Mesenchymal stem cell (in vitro differentiated cells and primary cell): ENCODE measurements around the gene ZDHHC14.

Experiments
- DNase-seq: peaks from one replicate; pipeline ENCODE4 v3.0.0-alpha.2; 2013
- H2AFZ ChIP-seq: one replicate; pipeline ENCODE4 v1.6.1; 2013; ENCODE audit warnings: low read depth, mild to moderate bottlenecking, control low read depth, inconsistent platforms, low read length, moderate library complexity
- H2AK5ac ChIP-seq: 2 replicates; pipeline ENCODE4 v1.6.1; 2013; ENCODE audit warnings: low read length, moderate library complexity, mild to moderate bottlenecking, inconsistent platforms; ENCODE audit not compliant: severe bottlenecking
- H2BK120ac ChIP-seq: one replicate; pipeline ENCODE4 v1.6.1; 2013; ENCODE audit warnings: low read depth, mild to moderate bottlenecking, inconsistent platforms, low read length, moderate library complexity
- H2BK12ac ChIP-seq, 2 experiments: one replicate each; pipeline ENCODE4 v1.6.1; 2013; ENCODE audit warnings: inconsistent platforms in 2 of 2, low read length in 2 of 2, mild to moderate bottlenecking in 2 of 2, moderate library complexity in 2 of 2, control low read depth in 1 of 2
- H2BK15ac ChIP-seq: one replicate; pipeline ENCODE4 v1.6.1; 2013; ENCODE audit warnings: mild to moderate bottlenecking, low read depth, inconsistent platforms; ENCODE audit not compliant: poor library complexity, severe bottlenecking
- H2BK5ac ChIP-seq: 2 replicates; pipeline ENCODE4 v1.6.1; 2013; ENCODE audit warnings: low read depth, mild to moderate bottlenecking, low read length, control low read depth, inconsistent platforms; ENCODE audit not compliant: poor library complexity, severe bottlenecking
- H3K14ac ChIP-seq, 2 experiments: one replicate each; pipeline ENCODE4 v1.6.1; 2013; ENCODE audit warnings: inconsistent platforms in 2 of 2, low read length in 2 of 2, control low read depth in 1 of 2, mild to moderate bottlenecking in 1 of 2, moderate library complexity in 1 of 2
- H3K18ac ChIP-seq, 2 experiments: one replicate each; pipeline ENCODE4 v1.6.1; 2013; ENCODE audit warnings: inconsistent platforms in 2 of 2, low read length in 2 of 2, control low read depth in 1 of 2, low read depth in 1 of 2, mild to moderate bottlenecking in 1 of 2
- H3K23ac ChIP-seq, 2 experiments: one replicate each; pipeline ENCODE4 v1.6.1; 2013; ENCODE audit warnings: inconsistent platforms in 2 of 2, low read length in 2 of 2, mild to moderate bottlenecking in 2 of 2, moderate library complexity in 2 of 2, control low read depth in 1 of 2
- H3K27ac ChIP-seq: 2 replicates; pipeline ENCODE4 v1.5.1; 2013; ENCODE audit warnings: mild to moderate bottlenecking, moderate library complexity, low read length, control low read depth, inconsistent platforms; ENCODE audit not compliant: poor library complexity, severe bottlenecking
- H3K27me3 ChIP-seq, 2 experiments: 2 replicates each; pipeline versions ENCODE4 v1.6.1 to v1.7.0; 2013; ENCODE audit warnings: low read length in 2 of 2, mild to moderate bottlenecking in 2 of 2, moderate library complexity in 2 of 2, control low read depth in 1 of 2, inconsistent platforms in 1 of 2; ENCODE audit not compliant: control insufficient read depth in 1 of 2, insufficient read depth in 1 of 2
- H3K36me3 ChIP-seq, 2 experiments: 2 replicates each; pipeline versions ENCODE4 v1.6.1 to v1.7.0; 2013; ENCODE audit warnings: low read length in 2 of 2, control low read depth in 1 of 2, inconsistent platforms in 1 of 2, low read depth in 1 of 2, mild to moderate bottlenecking in 1 of 2; ENCODE audit not compliant: insufficient read depth in 2 of 2, control insufficient read depth in 1 of 2
- H3K4ac ChIP-seq, 2 experiments: one replicate each; pipeline ENCODE4 v1.6.1; 2013; ENCODE audit warnings: inconsistent platforms in 2 of 2, low read length in 2 of 2, mild to moderate bottlenecking in 2 of 2, moderate library complexity in 2 of 2, control low read depth in 1 of 2, low read depth in 1 of 2
- H3K4me1 ChIP-seq: 2 replicates; pipeline ENCODE4 v1.6.1; 2013; ENCODE audit warnings: low read depth, low read length, control low read depth; ENCODE audit not compliant: control insufficient read depth, insufficient read depth
- H3K4me2 ChIP-seq: 2 replicates; pipeline ENCODE4 v1.6.1; 2013; ENCODE audit warnings: low read length, mild to moderate bottlenecking, inconsistent platforms; ENCODE audit not compliant: poor library complexity, severe bottlenecking
- H3K4me3 ChIP-seq, 2 experiments: 2 replicates each; pipeline versions ENCODE4 v1.5.1 to v1.7.0; 2013; ENCODE audit warnings: low read length in 2 of 2, mild to moderate bottlenecking in 2 of 2, control low read depth in 1 of 2, low read depth in 1 of 2; ENCODE audit not compliant: insufficient read depth in 1 of 2
- H3K79me1 ChIP-seq: replicated peaks from 2 replicates; pipeline ENCODE4 v1.6.1; 2013; ENCODE audit warnings: mild to moderate bottlenecking, control low read depth, low read length, inconsistent platforms; ENCODE audit not compliant: poor library complexity, severe bottlenecking
- H3K9ac ChIP-seq: 2 replicates; pipeline ENCODE4 v1.7.0; 2013; ENCODE audit warnings: mild to moderate bottlenecking, low read length, moderate library complexity
- H3K9me3 ChIP-seq: 2 replicates; pipeline ENCODE4 v1.7.0; 2013; ENCODE audit warnings: mild to moderate bottlenecking, low read length; ENCODE audit not compliant: control insufficient read depth
- H4K8ac ChIP-seq: one replicate; pipeline ENCODE4 v1.6.1; 2013; ENCODE audit warnings: inconsistent platforms, mild to moderate bottlenecking, low read length, moderate library complexity
- H4K91ac ChIP-seq: one replicate; pipeline ENCODE4 v1.6.1; 2013; ENCODE audit warnings: mild to moderate bottlenecking, low read length, inconsistent platforms
- WGBS: methylation state at CpG from one replicate; pipeline ENCODE4 v1.1.7; 2013; ENCODE audit warnings: mixed read lengths; 5-methylcytosine and 5-hydroxymethylcytosine counted together

The ZDHHC14 gene

DNA sequence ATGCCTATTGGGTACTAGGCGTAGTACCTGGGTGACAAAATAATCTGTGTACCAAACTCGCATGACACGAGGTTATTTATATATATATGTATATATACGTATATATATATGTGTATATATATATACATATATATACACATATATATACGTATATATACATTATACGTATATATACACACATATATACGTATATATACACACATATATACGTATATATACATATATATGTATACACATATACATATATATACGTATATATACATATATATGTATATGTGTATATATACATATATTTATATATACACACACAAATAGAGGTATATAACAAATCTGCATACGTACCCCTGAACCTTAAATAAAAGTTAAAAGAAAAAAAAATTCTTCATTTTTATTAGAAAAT is 103.2 kb downstream of the ZDHHC14 start:
- H2BK15ac ChIP-seq, result no peak overlapping the region
- no peak overlapping the region for H3K14ac ChIP-seq

DNA sequence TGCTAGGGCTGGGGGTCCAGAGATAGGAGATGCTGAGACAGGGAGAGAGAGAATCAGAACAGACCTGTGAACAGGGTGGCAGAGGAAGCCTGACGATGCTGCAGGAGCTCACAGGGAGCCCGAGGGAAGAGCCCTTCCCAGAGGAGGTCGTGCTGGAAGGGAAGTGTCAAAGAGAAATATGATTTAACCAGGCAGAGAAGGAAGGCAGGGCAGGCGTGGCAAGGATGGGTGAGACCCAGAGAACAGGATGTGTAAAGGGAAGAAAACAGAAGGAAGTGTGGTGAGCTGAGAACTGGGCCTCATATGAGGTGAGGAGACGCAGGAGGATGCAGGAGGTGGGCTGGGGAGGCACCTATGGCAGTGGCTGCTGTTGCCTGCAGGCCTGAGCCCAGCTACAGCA is 105.6 kb downstream of the ZDHHC14 start:
- H2AFZ ChIP-seq, result no peak overlapping the region
- no peak overlapping the region for H3K14ac ChIP-seq
- H3K4ac ChIP-seq, result no peak overlapping the region
- no peak overlapping the region for H2BK12ac ChIP-seq
- H4K91ac ChIP-seq, result no peak overlapping the region
- no peak overlapping the region for H3K4me2 ChIP-seq
- no peaks in the 10 kb centered on the region for H3K9me3 ChIP-seq
- no peak overlapping the region for H3K23ac ChIP-seq
- no peak overlapping the region for H3K18ac ChIP-seq
- no peaks in the 10 kb centered on the region for H3K4me1 ChIP-seq
- no peak for DNase-seq
- no peak overlapping the region for H2BK120ac ChIP-seq
- no peak overlapping the region for H2BK5ac ChIP-seq
- no peaks in the 10 kb centered on the region for H3K36me3 ChIP-seq
- H2BK15ac ChIP-seq, result no peak overlapping the region
- H2AK5ac ChIP-seq, result no peak overlapping the region
- peaks cover 6% of the 10 kb centered on the region for H3K79me1 ChIP-seq
- H3K9ac ChIP-seq, result no peak overlapping the region
- no peak overlapping the region for H4K8ac ChIP-seq
- WGBS, result 66% methylated on average over 5 of the region's 5 CpGs
- H3K27me3 ChIP-seq, result no peaks in the 10 kb centered on the region
- H3K4me3 ChIP-seq, result no peak overlapping the region
- H3K27ac ChIP-seq, result no peak overlapping the region

More for the DNA sequence above, 103.2 kb downstream of the ZDHHC14 start:
- 100% methylated on average over 3 of the region's 10 CpGs for WGBS
- H3K4me1 ChIP-seq, result no peaks in the 10 kb centered on the region
- no peak overlapping the region for H3K4me2 ChIP-seq
- no peak overlapping the region for H4K8ac ChIP-seq
- H4K91ac ChIP-seq, result no peak overlapping the region
- H3K18ac ChIP-seq, result no peak overlapping the region
- no peak overlapping the region for H2BK120ac ChIP-seq
- no peak for DNase-seq
- H3K23ac ChIP-seq, result no peak overlapping the region
- H2AK5ac ChIP-seq, result no peak overlapping the region
- no peaks in the 10 kb centered on the region for H3K36me3 ChIP-seq
- no peak overlapping the region for H3K9ac ChIP-seq
- no peak overlapping the region for H3K4ac ChIP-seq
- H2BK5ac ChIP-seq, result no peak overlapping the region
- H2AFZ ChIP-seq, result no peak overlapping the region
- peaks cover 10% of the 10 kb centered on the region for H3K79me1 ChIP-seq
- H2BK12ac ChIP-seq, result no peak overlapping the region
- H3K9me3 ChIP-seq, result no peaks in the 10 kb centered on the region
- no peak overlapping the region for H3K4me3 ChIP-seq
- H3K27me3 ChIP-seq, result no peaks in the 10 kb centered on the region
- H3K27ac ChIP-seq, result no peak overlapping the region

DNA sequence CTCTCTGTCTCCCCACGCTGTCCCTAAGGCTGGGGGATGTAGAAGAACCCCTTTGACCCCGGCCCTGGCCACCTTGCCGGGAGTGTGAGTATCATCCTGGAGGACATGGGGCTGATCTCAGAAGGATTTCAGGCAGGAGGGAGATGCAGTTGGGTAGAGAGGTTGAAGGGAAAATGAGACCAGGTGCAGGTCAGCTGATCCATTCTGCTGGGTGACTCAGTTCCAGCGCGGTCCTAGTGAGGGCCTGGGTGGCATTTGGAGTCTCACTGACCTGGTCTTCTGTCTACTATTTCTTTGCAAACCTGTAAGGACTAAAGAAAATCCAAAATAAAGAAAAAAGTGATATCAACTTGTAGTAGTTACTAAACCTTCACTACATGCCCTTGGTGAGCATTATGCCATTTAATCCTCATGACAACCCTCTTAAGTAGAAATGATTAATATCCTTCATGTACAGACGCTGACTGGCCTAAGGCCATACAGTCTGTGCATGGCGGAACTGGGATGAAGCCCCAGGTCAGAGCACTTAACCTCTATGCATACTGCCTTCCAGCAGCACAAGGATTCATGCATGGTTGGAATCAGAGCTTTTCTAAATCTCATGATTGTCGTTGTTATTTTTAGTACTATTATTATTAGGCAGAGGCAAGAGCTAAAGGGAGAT is 106.3 kb downstream of the ZDHHC14 start:
- Histone ChIP-seq H3K18ac (no peak overlapping the region), H2BK12ac (no peak overlapping the region), H3K27ac (no peak overlapping the region), H3K9me3 (no peaks in the 10 kb centered on the region), H3K4ac (no peak overlapping the region), H2AK5ac (no peak overlapping the region), H3K9ac (no peak overlapping the region), H2BK15ac (no peak overlapping the region), H3K4me1 (no peaks in the 10 kb centered on the region), H2BK120ac (no peak overlapping the region), H4K91ac (no peak overlapping the region), H3K36me3 (no peaks in the 10 kb centered on the region), H3K79me1 (peaks cover 6% of the 10 kb centered on the region), H3K4me2 (no peak overlapping the region), H3K27me3 (no peaks in the 10 kb centered on the region), H4K8ac (no peak overlapping the region), H3K4me3 (no peak overlapping the region), H3K23ac (no peak overlapping the region), H2AFZ (no peak overlapping the region), H2BK5ac (no peak overlapping the region), H3K14ac (no peak overlapping the region)
- 90% methylated on average over 8 of the region's 8 CpGs for WGBS
- DNase-seq, result peak; percentile 26

DNA sequence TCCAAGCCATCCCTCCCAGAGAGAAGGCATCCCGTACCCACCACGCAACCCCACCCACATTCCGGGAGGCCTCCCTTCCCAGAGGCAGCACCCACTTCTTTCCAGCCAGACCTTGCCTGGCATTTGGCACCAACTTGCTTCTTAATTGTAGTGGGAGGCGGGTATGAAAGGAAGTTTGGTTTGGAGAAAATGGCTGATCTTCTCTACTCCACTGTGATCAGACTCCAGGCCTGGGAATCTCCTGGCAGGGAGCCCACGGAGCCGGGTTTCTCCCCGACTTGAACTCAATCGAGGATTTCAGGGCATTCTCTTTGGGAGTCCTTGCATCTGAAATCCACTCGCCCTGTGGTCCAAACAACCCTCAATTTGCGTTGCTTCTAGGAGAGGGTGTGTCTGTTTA is 107.1 kb downstream of the ZDHHC14 start:
- no peaks in the 10 kb centered on the region for H3K27me3 ChIP-seq
- H2BK15ac ChIP-seq, result no peak overlapping the region
- no peak overlapping the region for H3K4me2 ChIP-seq
- H2BK5ac ChIP-seq, result no peak overlapping the region
- H2AFZ ChIP-seq, result no peak overlapping the region
- no peak overlapping the region for H3K4me3 ChIP-seq
- no peak overlapping the region for H3K9ac ChIP-seq
- H4K8ac ChIP-seq, result no peak overlapping the region
- no peak overlapping the region for H3K27ac ChIP-seq
- no peak overlapping the region for H4K91ac ChIP-seq
- no peak for DNase-seq
- H2BK120ac ChIP-seq, result no peak overlapping the region
- no peaks in the 10 kb centered on the region for H3K9me3 ChIP-seq
- WGBS, result 75% methylated on average over 7 of the region's 10 CpGs
- H3K4me1 ChIP-seq, result no peaks in the 10 kb centered on the region
- H3K36me3 ChIP-seq, result no peaks in the 10 kb centered on the region
- no peak overlapping the region for H2BK12ac ChIP-seq
- H3K4ac ChIP-seq, result no peak overlapping the region
- H3K18ac ChIP-seq, result no peak overlapping the region
- H2AK5ac ChIP-seq, result no peak overlapping the region
- no peak overlapping the region for H3K23ac ChIP-seq
- H3K14ac ChIP-seq, result no peak overlapping the region
- H3K79me1 ChIP-seq, result peaks cover 7% of the 10 kb centered on the region
